Measurements from ENCODE around the gene BEND6. TPM values are rescaled to one million over a fixed set of nuclear protein-coding genes. Genes with fewer than 3 reads are reported as not detected.

Gene BEND6
- total and polyA plus RNA-seq, 10 of the 15 experiments (the other 5 are each of a cell fraction or from before 2014, with no cell fraction given): 0.79 to 2.8 (median 1.6) TPM

GRCh38 chr6:56953597-56954402 lies 1.1 kb upstream of the BEND6 start (continued):
- no peak; the same call in none of the 2 replicates for TF ChIP-seq EED (IDR thresholded peaks at IDR 0.05; ENCODE audit: low read depth)
- TF ChIP-seq WRNIP1 (IDR thresholded peaks at IDR 0.05; ENCODE audit: borderline replicate concordance, low read depth, low read length): no peak
- no peak for TF ChIP-seq MTA3 (IDR thresholded peaks at IDR 0.05; ENCODE audit: borderline replicate concordance, low read length)
- TF ChIP-seq ZBED1 (IDR thresholded peaks at IDR 0.05; ENCODE audit: borderline replicate concordance): no peak; the same call in 1 of the 2 replicates
- TF ChIP-seq ESRRA (IDR thresholded peaks at IDR 0.05; ENCODE audit: low read length): no peak; the same call in 1 of the 2 replicates
- no peak for TF ChIP-seq NFYA (IDR thresholded peaks at IDR 0.05; ENCODE audit: borderline replicate concordance, low read depth, low read length)
- TF ChIP-seq PAX5 (IDR thresholded peaks at IDR 0.05; ENCODE audit: borderline replicate concordance, low read depth, low read length): no peak
- no peak for TF ChIP-seq BMI1 (IDR thresholded peaks at IDR 0.05; ENCODE audit: borderline replicate concordance)
- no peak for TF ChIP-seq ZBTB11 (CRISPR knock-in tag; IDR thresholded peaks at IDR 0.05)
- TF ChIP-seq E2F4 (IDR thresholded peaks at IDR 0.05; ENCODE audit: low read depth, low read length): no peak
- 0 out of 2 replicates have a peak, but pooled peaks have one; percentile 28 for TF ChIP-seq JUND (IDR thresholded peaks at IDR 0.05; ENCODE audit: low read depth, low read length)
- no peak for TF ChIP-seq HCFC1 (IDR thresholded peaks at IDR 0.05; ENCODE audit: low read length)
- TF ChIP-seq BRCA1 (IDR thresholded peaks at IDR 0.05; ENCODE audit: low read depth, low read length): no peak
- TF ChIP-seq NKRF (conservative IDR thresholded peaks at IDR 0.05): no peak
- peak; percentile 66 for TF ChIP-seq MTA2 (IDR thresholded peaks at IDR 0.05; ENCODE audit: low read depth)
- no peak for TF ChIP-seq CEBPZ (IDR thresholded peaks at IDR 0.05; ENCODE audit: low read depth, low read length)
- no peak for TF ChIP-seq CBX3 (IDR thresholded peaks at IDR 0.05; ENCODE audit: borderline replicate concordance, low read depth)
- no peak for TF ChIP-seq RBBP5 (conservative IDR thresholded peaks at IDR 0.05)
- peak; percentile 41 to 62; a peak in 3 of 4 replicates for TF ChIP-seq IKZF2 (IDR thresholded peaks at IDR 0.05)
- TF ChIP-seq GATAD2B (conservative IDR thresholded peaks at IDR 0.05; ENCODE audit: low read depth): no peak
- TF ChIP-seq NR2C1 (IDR thresholded peaks at IDR 0.05): no peak
